Neural cell (in vitro differentiated cells): ENCODE results near the gene SYNGR1. TPM values are rescaled to one million over a fixed set of nuclear protein-coding genes. Genes with fewer than 3 reads are reported as not detected.

Experiments used
- H2AFZ ChIP-seq: fragments of 200-600, 300-800 bp; sonication (generic), shearing (Covaris generic); 2 replicates; pipeline ENCODE4 v1.6.0; 2014; ENCODE audit warnings: low read depth, mild to moderate bottlenecking, antibody characterized with exemption, low read length, moderate library complexity
- H3F3A ChIP-seq: fragments of 200-600 bp; shearing (Covaris generic); 2 replicates; pipeline ENCODE4 v1.6.1; 2016; ENCODE audit warnings: mild to moderate bottlenecking, moderate library complexity, mixed read lengths, antibody characterized with exemption, low read length; ENCODE audit not compliant: insufficient read depth, poor library complexity, severe bottlenecking
- H3K27ac ChIP-seq: fragments of 200-600, 300-800 bp; sonication (generic), shearing (Covaris generic); 2 replicates; pipeline ENCODE4 v1.5.1; 2014; ENCODE audit warnings: mild to moderate bottlenecking, low read length, moderate library complexity
- H3K27me3 ChIP-seq: fragments of 300-800, 200-600 bp; sonication (generic), shearing (Covaris generic); 2 replicates; pipeline ENCODE4 v1.6.0; 2014; ENCODE audit warnings: mild to moderate bottlenecking, low read depth, low read length, moderate library complexity; ENCODE audit not compliant: insufficient read depth
- H3K36me3 ChIP-seq: fragments of 300-800, 200-600 bp; sonication (generic), shearing (Covaris generic); 2 replicates; pipeline ENCODE4 v1.5.1; 2014; ENCODE audit warnings: mild to moderate bottlenecking, antibody characterized with exemption, low read length, moderate library complexity; ENCODE audit not compliant: insufficient read depth
- H3K4me2 ChIP-seq: fragments of 300-800, 200-600 bp; sonication (generic), shearing (Covaris generic); 2 replicates; pipeline ENCODE4 v1.6.0; 2014; ENCODE audit warnings: mild to moderate bottlenecking, low read length
- H3K4me3 ChIP-seq: fragments of 300-800, 200-600 bp; sonication (generic), shearing (Covaris generic); 2 replicates; pipeline ENCODE4 v1.5.1; 2014; ENCODE audit warnings: mild to moderate bottlenecking, low read length, moderate library complexity
- H3K79me2 ChIP-seq: fragments of 200-600 bp; shearing (Covaris generic); replicated peaks from 2 replicates; pipeline ENCODE4 v1.6.0; 2014; ENCODE audit warnings: mild to moderate bottlenecking, low read length, moderate library complexity; ENCODE audit not compliant: insufficient read depth
- H3K9ac ChIP-seq: fragments of 300-800, 200-600 bp; sonication (generic), shearing (Covaris generic); 2 replicates; pipeline ENCODE4 v1.6.1; 2016; ENCODE audit warnings: mild to moderate bottlenecking, low read length, mixed read lengths
- H3K9me2 ChIP-seq: fragments of 200-600 bp; shearing (Covaris generic); 2 replicates; pipeline ENCODE4 v1.6.1; 2016; ENCODE audit warnings: mild to moderate bottlenecking, low read length, mixed read lengths; ENCODE audit not compliant: insufficient read depth
- H3K9me3 ChIP-seq: fragments of 200-600, 300-800 bp; sonication (generic), shearing (Covaris generic); 2 replicates; pipeline ENCODE4 v1.6.1; 2016; ENCODE audit warnings: mild to moderate bottlenecking, mixed run types, low read length, moderate library complexity, mixed read lengths
- H4K20me1 ChIP-seq: fragments of 200-600 bp; shearing (Covaris generic); 2 replicates; pipeline ENCODE4 v1.6.1; 2016; ENCODE audit warnings: mild to moderate bottlenecking, mixed run types; ENCODE audit not compliant: insufficient read depth
- EP300 ChIP-seq: fragments of 450-650 bp; conservative IDR thresholded peaks from 2 replicates; pipeline ENCODE4 v1.6.1; 2014; ENCODE audit warnings: antibody characterized with exemption, mild to moderate bottlenecking, moderate library complexity; ENCODE audit not compliant: poor library complexity, severe bottlenecking
- EZH2 ChIP-seq: fragments of 200-600, 300-800 bp; shearing (Covaris generic), sonication (generic); IDR thresholded peaks from 2 replicates; pipeline ENCODE4 v1.6.1; 2014; ENCODE audit warnings: antibody characterized with exemption, low read length, borderline replicate concordance, mild to moderate bottlenecking; ENCODE audit not compliant: insufficient read depth, poor library complexity, severe bottlenecking
- MXI1 ChIP-seq: fragments of 450-650 bp; conservative IDR thresholded peaks from 2 replicates; pipeline ENCODE4 v1.6.1; 2014; ENCODE audit warnings: antibody characterized with exemption, mild to moderate bottlenecking; ENCODE audit not compliant: poor library complexity, severe bottlenecking
- POLR2AphosphoS5 ChIP-seq: IDR thresholded peaks from 2 replicates; pipeline ENCODE4 v1.6.1; 2012
- RAD21 ChIP-seq: fragments of 450-650 bp; conservative IDR thresholded peaks from 2 replicates; pipeline ENCODE4 v1.6.1; 2014; ENCODE audit warnings: antibody characterized with exemption, mild to moderate bottlenecking, moderate library complexity
- SMC3 ChIP-seq: fragments of 450-650 bp; conservative IDR thresholded peaks from 2 replicates; pipeline ENCODE4 v1.6.1; 2014; ENCODE audit warnings: antibody characterized with exemption, mild to moderate bottlenecking, moderate library complexity; ENCODE audit not compliant: poor library complexity
- TAF1 ChIP-seq: IDR thresholded peaks from 2 replicates; pipeline ENCODE4 v1.6.1; 2012; ENCODE audit warnings: low read depth
- polyA plus RNA-seq: library from polyadenylated mRNA; depleted of rRNA; stranded (reverse); fragments of >200 nt; gene quantifications from 2 replicates; pipeline ENCODE4 v1.2.3, GENCODE V29; 2014
- TF ChIP-seq, protein P1 (sequence below): fragments of 450-650 bp; IDR thresholded peaks from 2 replicates; pipeline ENCODE4 v1.5.1; 2014; ENCODE audit warnings: antibody characterized with exemption, mild to moderate bottlenecking, moderate library complexity; ENCODE audit not compliant: poor library complexity, severe bottlenecking
- TF ChIP-seq, protein P2 (sequence below): IDR thresholded peaks from 2 replicates; pipeline ENCODE4 v1.6.1; 2012; ENCODE audit warnings: borderline replicate concordance

SYNGR1 gene
- polyA plus RNA-seq, 1 donor from 2014 or later = 68.4 TPM

DNA sequence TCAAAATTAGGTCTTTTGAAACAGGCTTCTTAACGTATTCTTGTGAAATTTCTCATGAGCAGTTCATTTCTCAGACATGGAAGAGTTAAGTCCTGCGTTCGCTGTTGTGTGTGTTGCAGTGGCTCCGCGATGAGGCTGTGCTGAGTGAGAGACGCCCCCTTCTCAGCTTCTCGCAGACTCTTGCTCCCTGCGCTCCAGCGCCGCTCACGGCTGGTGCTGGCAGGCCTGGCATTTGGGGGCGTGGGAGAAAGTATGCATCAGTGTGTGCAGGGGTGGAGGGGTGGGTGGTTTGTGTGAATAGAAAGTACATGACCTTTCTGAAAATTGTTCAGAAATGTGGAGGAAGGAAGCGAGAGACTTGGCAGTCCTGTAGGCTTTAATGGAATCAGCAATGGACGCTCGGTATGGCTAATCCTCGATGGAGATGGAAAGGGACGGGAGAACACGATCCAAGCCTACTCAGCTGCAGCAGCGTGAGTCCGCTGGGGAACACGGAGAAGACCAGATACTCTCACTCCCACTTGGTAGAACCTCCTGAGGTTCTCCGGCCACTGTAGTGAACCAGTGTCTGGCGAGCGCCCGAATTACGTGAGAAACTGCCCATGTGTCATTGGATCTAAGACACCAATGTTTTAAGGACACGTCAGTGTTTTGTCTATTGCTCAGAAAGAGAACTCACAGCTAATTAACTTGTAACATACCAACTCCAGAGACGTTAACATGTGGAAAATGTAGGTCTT lies 55.7 kb downstream of the SYNGR1 start:
- Histone ChIP-seq H3K36me3 (no peaks in the 10 kb centered on the region), H3K4me2 (no peak overlapping the region), H2AFZ (no peak overlapping the region), H3K79me2 (peaks cover 6% of the 10 kb centered on the region), H3K9me2 (no peaks in the 10 kb centered on the region), H4K20me1 (no peaks in the 10 kb centered on the region), H3K4me3 (no peak overlapping the region), H3K27ac (no peak overlapping the region), H3K9ac (no peak overlapping the region), H3F3A (no peaks in the 10 kb centered on the region), H3K27me3 (no peaks in the 10 kb centered on the region), H3K9me3 (no peaks in the 10 kb centered on the region)
- TF ChIP-seq POLR2AphosphoS5 (no peak), RAD21 (no peak), SMC3 (no peak), EP300 (no peak), MXI1 (no peak), EZH2 (no peak)
- TF ChIP-seq, protein P1, sequence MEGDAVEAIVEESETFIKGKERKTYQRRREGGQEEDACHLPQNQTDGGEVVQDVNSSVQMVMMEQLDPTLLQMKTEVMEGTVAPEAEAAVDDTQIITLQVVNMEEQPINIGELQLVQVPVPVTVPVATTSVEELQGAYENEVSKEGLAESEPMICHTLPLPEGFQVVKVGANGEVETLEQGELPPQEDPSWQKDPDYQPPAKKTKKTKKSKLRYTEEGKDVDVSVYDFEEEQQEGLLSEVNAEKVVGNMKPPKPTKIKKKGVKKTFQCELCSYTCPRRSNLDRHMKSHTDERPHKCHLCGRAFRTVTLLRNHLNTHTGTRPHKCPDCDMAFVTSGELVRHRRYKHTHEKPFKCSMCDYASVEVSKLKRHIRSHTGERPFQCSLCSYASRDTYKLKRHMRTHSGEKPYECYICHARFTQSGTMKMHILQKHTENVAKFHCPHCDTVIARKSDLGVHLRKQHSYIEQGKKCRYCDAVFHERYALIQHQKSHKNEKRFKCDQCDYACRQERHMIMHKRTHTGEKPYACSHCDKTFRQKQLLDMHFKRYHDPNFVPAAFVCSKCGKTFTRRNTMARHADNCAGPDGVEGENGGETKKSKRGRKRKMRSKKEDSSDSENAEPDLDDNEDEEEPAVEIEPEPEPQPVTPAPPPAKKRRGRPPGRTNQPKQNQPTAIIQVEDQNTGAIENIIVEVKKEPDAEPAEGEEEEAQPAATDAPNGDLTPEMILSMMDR = peak; percentile 37
- TF ChIP-seq, protein P2, sequence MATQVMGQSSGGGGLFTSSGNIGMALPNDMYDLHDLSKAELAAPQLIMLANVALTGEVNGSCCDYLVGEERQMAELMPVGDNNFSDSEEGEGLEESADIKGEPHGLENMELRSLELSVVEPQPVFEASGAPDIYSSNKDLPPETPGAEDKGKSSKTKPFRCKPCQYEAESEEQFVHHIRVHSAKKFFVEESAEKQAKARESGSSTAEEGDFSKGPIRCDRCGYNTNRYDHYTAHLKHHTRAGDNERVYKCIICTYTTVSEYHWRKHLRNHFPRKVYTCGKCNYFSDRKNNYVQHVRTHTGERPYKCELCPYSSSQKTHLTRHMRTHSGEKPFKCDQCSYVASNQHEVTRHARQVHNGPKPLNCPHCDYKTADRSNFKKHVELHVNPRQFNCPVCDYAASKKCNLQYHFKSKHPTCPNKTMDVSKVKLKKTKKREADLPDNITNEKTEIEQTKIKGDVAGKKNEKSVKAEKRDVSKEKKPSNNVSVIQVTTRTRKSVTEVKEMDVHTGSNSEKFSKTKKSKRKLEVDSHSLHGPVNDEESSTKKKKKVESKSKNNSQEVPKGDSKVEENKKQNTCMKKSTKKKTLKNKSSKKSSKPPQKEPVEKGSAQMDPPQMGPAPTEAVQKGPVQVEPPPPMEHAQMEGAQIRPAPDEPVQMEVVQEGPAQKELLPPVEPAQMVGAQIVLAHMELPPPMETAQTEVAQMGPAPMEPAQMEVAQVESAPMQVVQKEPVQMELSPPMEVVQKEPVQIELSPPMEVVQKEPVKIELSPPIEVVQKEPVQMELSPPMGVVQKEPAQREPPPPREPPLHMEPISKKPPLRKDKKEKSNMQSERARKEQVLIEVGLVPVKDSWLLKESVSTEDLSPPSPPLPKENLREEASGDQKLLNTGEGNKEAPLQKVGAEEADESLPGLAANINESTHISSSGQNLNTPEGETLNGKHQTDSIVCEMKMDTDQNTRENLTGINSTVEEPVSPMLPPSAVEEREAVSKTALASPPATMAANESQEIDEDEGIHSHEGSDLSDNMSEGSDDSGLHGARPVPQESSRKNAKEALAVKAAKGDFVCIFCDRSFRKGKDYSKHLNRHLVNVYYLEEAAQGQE = no peak

DNA sequence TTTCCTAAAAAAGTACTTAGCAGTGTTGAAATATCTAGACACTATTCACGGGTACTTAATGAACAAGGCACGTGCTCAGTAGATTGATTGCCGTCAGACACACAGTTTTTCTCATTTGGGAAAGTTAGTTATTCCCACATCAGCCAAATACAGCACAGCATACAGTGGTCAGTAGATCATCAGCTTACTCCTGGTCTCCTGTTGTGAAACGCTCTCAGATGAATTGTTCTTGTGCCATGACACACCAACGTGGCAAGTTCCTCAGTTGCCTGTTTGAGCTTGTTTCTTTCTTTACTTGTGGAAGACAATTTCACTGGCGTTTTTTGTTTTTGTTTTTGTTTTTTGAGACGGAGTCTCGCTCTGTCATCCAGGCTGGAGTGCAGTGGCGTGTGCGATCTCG lies 58.4 kb downstream of the SYNGR1 start:
- H3K9ac ChIP-seq = no peak overlapping the region
- no peaks in the 10 kb centered on the region for H3K36me3 ChIP-seq
- H2AFZ ChIP-seq = no peak overlapping the region
- H3K4me3 ChIP-seq = no peak overlapping the region
- no peaks in the 10 kb centered on the region for H3K9me3 ChIP-seq
- no peaks in the 10 kb centered on the region for H3K9me2 ChIP-seq
- no peak overlapping the region for H3K27ac ChIP-seq
- no peaks in the 10 kb centered on the region for H3F3A ChIP-seq
- H3K79me2 ChIP-seq = peaks cover 5% of the 10 kb centered on the region
- TF ChIP-seq MXI1 = no peak
- TF ChIP-seq EZH2 = no peak
- no peak for TF ChIP-seq SMC3
- TF ChIP-seq, protein P2 = no peak
- no peak for TF ChIP-seq TAF1
- TF ChIP-seq RAD21 = no peak
- no peak for TF ChIP-seq POLR2AphosphoS5
- TF ChIP-seq, protein P1 = no peak
- no peak for TF ChIP-seq EP300
- no peaks in the 10 kb centered on the region for H3K27me3 ChIP-seq
- H4K20me1 ChIP-seq = no peaks in the 10 kb centered on the region
- H3K4me2 ChIP-seq = no peak overlapping the region
